ENCODE measurements around the gene IBSP.

IBSP gene

GRCh38 chr4:87799301-87800113, at the start of gene IBSP:
IBSP (plus strand) TSS chr4:87799554; CDS start chr4:87802362, 2,808 bp downstream.
- DNase-seq, result no peak

GRCh38 chr4:87749883-87750282, 49.5 kb upstream of the IBSP start:
- DNase-seq, result no peak

GRCh38 chr4:87758270-87758669, 41.1 kb upstream of the IBSP start:
- DNase-seq, result no peak

- no peak for DNase-seq
These were observed 37.0 kb upstream of the IBSP start for GRCh38 chr4:87762311-87762710.

GRCh38 chr4:87781569-87781968, 17.8 kb upstream of the IBSP start:
- no peak for DNase-seq

GRCh38 chr4:87783781-87784180, 15.6 kb upstream of the IBSP start:
- DNase-seq, result no peak

GRCh38 chr4:87785731-87786509, 13.4 kb upstream of the IBSP start:
- no peak for DNase-seq

GRCh38 chr4:87802858-87803257, 3.5 kb downstream of the IBSP start:
- DNase-seq, result no peak

GRCh38 chr4:87803421-87803820, 4.1 kb downstream of the IBSP start:
- no peak for DNase-seq

GRCh38 chr4:87804871-87805270, 5.5 kb downstream of the IBSP start:
- no peak for DNase-seq

GRCh38 chr4:87805971-87806370, 6.6 kb downstream of the IBSP start:
- DNase-seq, result no peak

GRCh38 chr4:87806520-87806919, 7.2 kb downstream of the IBSP start:
- no peak for DNase-seq

GRCh38 chr4:87807402-87807801, 8.0 kb downstream of the IBSP start:
- no peak for DNase-seq

- DNase-seq, result no peak
These were observed 12.6 kb downstream of the IBSP start for GRCh38 chr4:87811977-87812376.

- no peak for DNase-seq
These were observed 20.0 kb downstream of the IBSP start for GRCh38 chr4:87819281-87819919.

- DNase-seq, result no peak
These were observed 23.8 kb downstream of the IBSP start for GRCh38 chr4:87823200-87823599.

GRCh38 chr4:87823724-87824123, 24.4 kb downstream of the IBSP start:
- DNase-seq, result no peak

- DNase-seq, result no peak
These were observed 25.0 kb downstream of the IBSP start for GRCh38 chr4:87824352-87824751.

- DNase-seq, result no peak
These were observed 33.3 kb downstream of the IBSP start, which contains the start of gene MEPE for GRCh38 chr4:87832669-87833068. MEPE (plus strand) TSS chr4:87832969; CDS start chr4:87834715, 1,746 bp downstream.

- no peak for DNase-seq
These were observed 35.0 kb downstream of the IBSP start for GRCh38 chr4:87834401-87834800.

GRCh38 chr4:87835197-87835596, 35.8 kb downstream of the IBSP start:
- no peak for DNase-seq

GRCh38 chr4:87835743-87836142, 36.4 kb downstream of the IBSP start:
- no peak for DNase-seq

GRCh38 chr4:87838205-87838604, 38.9 kb downstream of the IBSP start:
- no peak for DNase-seq

All from activated CD4-positive, alpha-beta T cell treated with anti-CD3 and anti-CD28 coated beads, Interleukin-2, Interleukin-6, amounts not matched to agents 100 ng/mL and 50 ng/mL, durations not matched to agents 16 hours and 8 hours (primary cell).